Measurements from ENCODE around the gene CD80. TPM values are rescaled to one million over a fixed set of nuclear protein-coding genes. Genes with fewer than 3 reads are reported as not detected.

CD80 gene
- total and polyA plus RNA-seq, 5 experiments from 2014 or later, result 0.16 TPM; not detected in 4

Other genes starting within 250 kb of the CD80 start
- gene TMEM39A, start 96.0 kb downstream of the CD80 start, total RNA-seq, result 10 to 100 TPM; 28.5 to 29.1 TPM
- 10 to 100 TPM in 2 of 3 donors, 1 to 10 TPM in 1; 6.5 to 11.9 (median 10.4) TPM for gene TMEM39A, start 96.0 kb downstream of the CD80 start, polyA plus RNA-seq
- gene POGLUT1, start 90.7 kb downstream of the CD80 start, total RNA-seq, result 10 to 100 TPM; 40.2 to 43.0 TPM
- 10 to 100 TPM; 34.0 to 36.8 (median 34.2) TPM for gene POGLUT1, start 90.7 kb downstream of the CD80 start, polyA plus RNA-seq
- 10 to 100 TPM; 71.0 to 72.9 TPM for gene TIMMDC1, start 61.1 kb downstream of the CD80 start, total RNA-seq
- gene TIMMDC1, start 61.1 kb downstream of the CD80 start, polyA plus RNA-seq, result 10 to 100 TPM; 63.0 to 89.7 (median 75.0) TPM
- 1 to 10 TPM; 1.5 to 2.6 TPM for gene ADPRH, start 19.9 kb upstream of the CD80 start, total RNA-seq
- under 1 TPM; 0.15 to 0.57 (median 0.28) TPM for gene ADPRH, start 19.9 kb upstream of the CD80 start, polyA plus RNA-seq
- gene PLA1A, start 38.3 kb upstream of the CD80 start, total RNA-seq, result not detected
- gene PLA1A, start 38.3 kb upstream of the CD80 start, polyA plus RNA-seq, result not detected
- gene POPDC2, start 101.0 kb upstream of the CD80 start, total RNA-seq, result 1 to 10 TPM; 4.6 to 8.4 TPM
- gene POPDC2, start 101.0 kb upstream of the CD80 start, polyA plus RNA-seq, result 1 to 10 TPM; 1.1 to 2.6 (median 1.4) TPM
- 10 to 100 TPM; 28.8 to 30.6 TPM for gene COX17, start 117.8 kb upstream of the CD80 start, total RNA-seq
- 10 to 100 TPM; 53.2 to 57.6 (median 56.4) TPM for gene COX17, start 117.8 kb upstream of the CD80 start, polyA plus RNA-seq
- gene CFAP91, start 143.4 kb upstream of the CD80 start, total RNA-seq, result under 1 TPM in 1 of 2 experiments, not detected in 1; 0.25 TPM
- gene CFAP91, start 143.4 kb upstream of the CD80 start, polyA plus RNA-seq, result not detected
- under 1 TPM; 0.86 to 0.91 TPM for gene NR1I2, start 222.5 kb upstream of the CD80 start, total RNA-seq
- under 1 TPM; 0.17 to 0.42 (median 0.41) TPM for gene NR1I2, start 222.5 kb upstream of the CD80 start, polyA plus RNA-seq